ENCODE results near the gene TMEM80.
"Not testable (repeated sequence)": the region's sequence is repeated elsewhere in the genome, so short reads cannot be mapped to it uniquely, and the experiment has no call there.

TMEM80 gene

GRCh38 chr11:695538-696248 lies at the start of gene TMEM80:
TSS of gene TMEM80 (plus strand) at chr11:695816. CDS start at chr11:695828, 12 bp downstream.
- DNase-seq (ENCODE audit: low read depth) = peak; percentile 96

GRCh38 chr11:646214-646613 lies 49.4 kb upstream of the TMEM80 start:
- DNase-seq (ENCODE audit: low read depth) = no peak

- not testable (repeated sequence) for DNase-seq (ENCODE audit: low read depth)
Observed at GRCh38 chr11:647672-648158, 47.9 kb upstream of the TMEM80 start.

- no peak for DNase-seq (ENCODE audit: low read depth)
Observed at GRCh38 chr11:650482-650881, 45.1 kb upstream of the TMEM80 start.

GRCh38 chr11:653136-653535 lies 42.5 kb upstream of the TMEM80 start:
- not testable (repeated sequence) for DNase-seq (ENCODE audit: low read depth)

GRCh38 chr11:653837-654236 lies 41.8 kb upstream of the TMEM80 start:
- no peak for DNase-seq (ENCODE audit: low read depth)

GRCh38 chr11:654444-654843 lies 41.2 kb upstream of the TMEM80 start:
- not testable (repeated sequence) for DNase-seq (ENCODE audit: low read depth)

- DNase-seq (ENCODE audit: low read depth) = no peak
Observed at GRCh38 chr11:655036-655726, 40.4 kb upstream of the TMEM80 start.

GRCh38 chr11:656426-656825 lies 39.2 kb upstream of the TMEM80 start:
- DNase-seq (ENCODE audit: low read depth) = no peak

- no peak for DNase-seq (ENCODE audit: low read depth)
Observed at GRCh38 chr11:656866-657265, 38.8 kb upstream of the TMEM80 start.

GRCh38 chr11:657691-658126 lies 37.9 kb upstream of the TMEM80 start:
- no peak for DNase-seq (ENCODE audit: low read depth)

GRCh38 chr11:659532-660085 lies 36.0 kb upstream of the TMEM80 start:
- DNase-seq (ENCODE audit: low read depth) = no peak

- no peak for DNase-seq (ENCODE audit: low read depth)
Observed at GRCh38 chr11:660281-660680, 35.3 kb upstream of the TMEM80 start.

GRCh38 chr11:660681-661444 lies 34.8 kb upstream of the TMEM80 start:
- DNase-seq (ENCODE audit: low read depth) = no peak

GRCh38 chr11:662689-663274 lies 32.8 kb upstream of the TMEM80 start:
- DNase-seq (ENCODE audit: low read depth) = no peak

- DNase-seq (ENCODE audit: low read depth) = peak; percentile 31
Observed at GRCh38 chr11:665062-665703, 30.4 kb upstream of the TMEM80 start.

- DNase-seq (ENCODE audit: low read depth) = peak; percentile 58
Observed at GRCh38 chr11:665704-666281, 29.8 kb upstream of the TMEM80 start.

- no peak for DNase-seq (ENCODE audit: low read depth)
Observed at GRCh38 chr11:673866-674265, 21.8 kb upstream of the TMEM80 start.

GRCh38 chr11:674406-674805 lies 21.2 kb upstream of the TMEM80 start:
- DNase-seq (ENCODE audit: low read depth) = no peak

GRCh38 chr11:678297-678696 lies 17.3 kb upstream of the TMEM80 start:
- no peak for DNase-seq (ENCODE audit: low read depth)
